GM21367 (cell line): ENCODE measurements around the gene ARNT2.

ENCODE experiments used
- ATAC-seq: cut with Tn5 transposase; IDR thresholded peaks from one replicate; pipeline ENCODE4 v1.9.1; 2021; ENCODE audit not compliant: unreplicated experiment

The ARNT2 gene

DNA sequence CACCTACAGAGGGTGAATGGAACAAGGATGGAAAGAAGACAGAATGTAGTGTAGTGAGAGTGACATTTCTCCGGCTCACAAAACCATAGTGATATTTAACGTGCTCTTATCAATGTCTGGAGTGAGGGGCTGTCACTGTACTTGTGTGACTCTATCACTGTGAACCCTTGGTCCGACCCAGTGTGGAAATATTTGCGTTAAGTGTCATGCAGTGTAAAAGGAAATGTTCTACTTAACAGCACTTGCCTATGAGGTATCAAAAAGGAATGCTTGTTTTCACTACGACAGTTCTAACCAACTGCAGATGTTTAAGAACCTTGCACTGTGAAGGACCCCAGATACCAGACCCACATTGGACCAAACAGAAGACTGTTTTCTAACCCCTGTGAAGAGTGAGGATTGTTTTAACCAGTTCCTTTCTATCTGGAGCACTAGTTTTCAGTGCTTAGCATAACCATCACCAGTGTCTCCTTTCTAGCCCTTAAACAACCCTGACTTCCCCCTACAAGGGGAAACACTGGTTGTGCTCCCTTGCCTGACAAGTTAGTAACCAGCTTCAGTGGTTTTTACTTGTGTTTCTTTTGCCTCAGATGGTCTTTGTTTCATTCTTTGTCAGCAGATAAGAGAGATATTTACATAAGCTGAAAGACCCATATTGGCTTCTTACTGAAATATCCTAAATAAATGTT is 146.2 kb downstream of the ARNT2 start:
- ATAC-seq, result no peak

GRCh38 chr15:80550908-80551260 is 146.7 kb downstream of the ARNT2 start:
- ATAC-seq, result no peak

GRCh38 chr15:80551348-80551747 is 147.2 kb downstream of the ARNT2 start:
- no peak for ATAC-seq

GRCh38 chr15:80554560-80554959 is 150.4 kb downstream of the ARNT2 start:
- ATAC-seq, result no peak

- no peak for ATAC-seq
Measured at GRCh38 chr15:80556694-80557367, 152.6 kb downstream of the ARNT2 start.

DNA sequence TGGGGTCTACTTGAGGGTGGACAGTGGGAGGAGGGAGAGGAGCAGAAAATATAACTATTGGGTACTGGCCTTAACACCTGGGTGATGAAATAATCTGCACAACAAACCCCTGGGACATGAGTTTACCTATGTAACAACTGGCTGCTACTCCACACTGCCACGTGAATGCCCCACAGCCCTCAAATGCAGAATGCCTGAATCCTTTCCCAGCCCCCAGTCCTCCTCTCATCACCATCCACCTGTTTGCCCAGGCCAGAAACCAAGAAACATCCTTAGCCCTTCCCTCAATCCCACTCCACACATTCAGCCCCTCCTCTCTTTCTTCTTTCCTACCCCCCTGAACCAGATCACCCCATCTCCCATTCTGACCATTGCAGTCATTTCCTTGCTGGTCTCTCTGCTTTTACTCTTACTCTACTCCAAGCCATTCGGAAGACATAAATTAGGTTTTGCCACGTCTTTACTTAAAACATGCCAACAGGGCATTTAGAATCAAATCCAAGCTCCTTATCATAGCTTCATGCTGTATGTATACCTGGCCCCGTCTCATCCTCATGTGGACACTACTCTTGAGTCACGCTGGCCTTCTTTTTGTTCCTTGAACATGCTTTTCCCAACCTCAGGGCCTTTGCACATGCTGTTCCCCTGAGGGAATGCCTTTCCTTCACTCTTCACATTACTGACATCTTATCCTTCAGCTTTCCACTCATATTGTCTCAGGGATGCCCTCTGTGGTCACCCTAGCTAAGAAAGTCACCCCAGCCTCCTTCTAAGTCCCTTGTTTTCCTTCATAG is 153.5 kb downstream of the ARNT2 start:
- ATAC-seq, result no peak

DNA sequence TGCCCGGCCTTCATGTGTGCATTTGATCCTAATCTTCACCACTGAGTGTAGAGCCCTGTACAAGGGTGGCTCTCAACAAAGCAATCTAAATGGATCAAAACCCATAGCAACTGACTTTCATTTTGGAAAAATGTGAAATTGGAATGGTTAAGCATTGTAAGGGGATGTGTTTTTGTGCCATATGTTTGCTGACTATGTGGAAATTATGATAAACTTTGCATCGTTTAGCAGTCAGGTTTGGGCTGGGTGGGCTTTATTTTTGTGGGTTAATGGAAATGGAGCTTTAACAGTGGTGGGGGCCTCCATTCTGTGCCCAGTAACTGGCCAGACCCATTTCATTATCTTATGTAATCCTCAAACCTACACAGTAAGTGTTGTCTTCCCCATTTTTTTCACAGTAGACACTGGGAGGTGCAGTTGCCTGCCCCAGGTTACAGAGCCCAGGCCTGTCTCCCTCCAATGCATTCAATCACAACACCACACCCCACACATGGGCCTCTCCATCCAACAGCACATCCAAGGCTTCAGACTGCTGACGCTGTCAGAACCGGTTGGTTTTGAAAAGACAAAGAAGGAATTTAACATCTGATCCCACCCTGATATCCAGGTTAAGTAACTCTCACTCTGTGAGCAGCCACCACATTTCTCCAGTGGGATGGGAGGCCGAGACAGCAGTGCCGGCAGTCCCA is 154.6 kb downstream of the ARNT2 start:
- no peak for ATAC-seq

GRCh38 chr15:80559320-80559693 is 155.1 kb downstream of the ARNT2 start:
- ATAC-seq, result no peak

DNA sequence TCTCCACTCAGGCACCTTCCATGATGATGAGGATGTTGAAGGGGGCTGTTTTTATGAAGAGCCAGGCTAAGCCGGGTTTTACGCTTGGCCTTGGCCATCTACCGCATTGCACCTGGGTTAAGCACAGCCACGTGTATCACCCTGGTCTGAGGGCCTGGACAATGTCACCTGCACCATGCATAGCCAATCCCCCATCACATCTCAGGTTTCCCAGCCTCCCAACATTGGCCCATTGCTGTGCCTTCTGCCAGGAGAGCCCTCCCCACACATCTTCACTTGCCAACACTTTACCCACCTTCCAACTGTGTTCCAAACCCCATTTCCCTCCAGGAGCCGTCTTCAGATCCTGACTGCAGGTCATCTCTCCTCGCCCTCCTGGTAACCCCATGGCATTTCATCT is 155.6 kb downstream of the ARNT2 start:
- no peak for ATAC-seq

GRCh38 chr15:80560601-80561400 is 156.6 kb downstream of the ARNT2 start:
- ATAC-seq, result no peak

GRCh38 chr15:80561500-80561899 is 157.3 kb downstream of the ARNT2 start:
- ATAC-seq, result no peak

DNA sequence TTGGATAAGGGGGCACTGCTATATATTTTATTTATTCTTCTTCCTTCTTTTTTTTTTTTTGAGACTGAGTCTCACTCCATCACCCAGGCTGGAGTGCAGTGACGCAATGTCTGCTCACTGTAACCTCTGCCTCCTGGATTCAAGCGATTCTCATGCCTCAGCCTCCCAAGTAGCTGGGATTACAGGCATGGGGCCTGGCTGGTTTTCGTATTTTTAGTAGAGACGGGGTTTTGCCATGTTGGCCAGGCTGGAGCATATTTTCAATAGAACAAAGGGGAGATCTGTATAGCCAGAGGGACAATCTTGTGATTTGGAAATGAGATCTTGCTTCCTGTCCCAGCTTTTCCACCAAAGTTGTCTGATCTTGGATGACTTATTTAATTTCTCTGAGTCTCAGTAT is 157.9 kb downstream of the ARNT2 start:
- ATAC-seq, result no peak

GRCh38 chr15:80562846-80563245 is 158.7 kb downstream of the ARNT2 start:
- ATAC-seq, result no peak

- no peak for ATAC-seq
Measured at GRCh38 chr15:80563372-80563997, 159.3 kb downstream of the ARNT2 start.

DNA sequence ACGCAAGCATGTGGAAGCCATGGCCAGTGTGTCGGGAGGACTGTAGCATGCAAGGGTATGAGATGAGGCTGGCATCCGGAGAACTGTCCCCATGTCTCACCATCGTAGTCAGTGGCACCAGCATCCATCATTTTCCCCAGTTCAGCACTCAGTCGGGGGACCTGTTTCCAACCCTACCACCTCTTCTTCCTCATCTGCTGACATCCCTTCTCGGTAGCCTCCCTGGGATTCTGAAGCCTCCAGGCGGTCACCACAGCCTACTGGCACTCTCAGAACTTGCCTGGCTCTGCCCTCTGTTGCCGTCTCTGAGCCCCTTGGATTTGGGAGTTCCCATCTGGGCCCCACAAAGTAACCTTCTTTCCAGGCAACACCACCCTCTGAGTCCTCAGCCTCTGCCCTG is 159.9 kb downstream of the ARNT2 start:
- no peak for ATAC-seq

GRCh38 chr15:80565398-80565797 is 161.2 kb downstream of the ARNT2 start:
- no peak for ATAC-seq

GRCh38 chr15:80565988-80566387 is 161.8 kb downstream of the ARNT2 start:
- ATAC-seq, result no peak

DNA sequence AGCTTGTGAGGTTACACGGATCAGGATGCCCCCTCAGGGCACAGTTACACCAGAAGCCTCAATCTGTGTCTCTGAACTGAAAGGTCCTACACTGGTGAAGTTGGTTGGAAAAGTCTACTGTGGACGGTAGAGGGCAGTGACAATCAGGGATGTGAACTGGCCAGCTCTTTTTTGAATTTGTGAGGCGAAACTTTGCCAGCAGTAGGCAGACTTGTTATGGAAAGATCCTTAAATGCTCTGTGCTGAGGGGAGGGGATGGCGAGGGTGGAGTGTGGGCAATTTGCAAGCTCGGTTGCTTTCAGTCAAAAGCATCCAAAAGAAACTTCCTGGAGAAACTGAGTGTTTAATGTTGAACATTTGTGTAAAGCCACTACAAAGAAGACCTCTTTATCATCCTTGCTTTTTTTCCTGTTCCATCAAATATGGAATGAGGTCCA is 163.6 kb downstream of the ARNT2 start:
- no peak for ATAC-seq

DNA sequence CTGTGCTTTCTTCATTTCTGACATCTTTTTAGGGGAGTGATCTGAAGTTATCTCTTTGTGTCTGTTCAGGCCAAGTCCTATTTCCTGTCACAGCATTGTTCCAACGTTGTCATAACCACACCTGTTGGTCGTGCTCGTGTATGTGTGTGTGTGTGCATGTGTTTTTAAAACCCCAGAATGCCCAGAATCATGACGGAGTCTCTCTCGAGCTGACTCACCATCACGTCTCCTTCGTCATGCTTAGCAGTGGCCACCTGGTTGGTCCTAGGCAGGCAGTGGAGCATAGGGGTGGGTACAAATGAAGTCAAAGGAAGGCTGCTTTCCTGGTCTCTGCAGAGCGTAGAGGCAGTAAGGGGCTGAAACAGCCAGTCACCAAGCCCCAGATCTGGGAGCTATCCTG is 164.1 kb downstream of the ARNT2 start:
- no peak for ATAC-seq

DNA sequence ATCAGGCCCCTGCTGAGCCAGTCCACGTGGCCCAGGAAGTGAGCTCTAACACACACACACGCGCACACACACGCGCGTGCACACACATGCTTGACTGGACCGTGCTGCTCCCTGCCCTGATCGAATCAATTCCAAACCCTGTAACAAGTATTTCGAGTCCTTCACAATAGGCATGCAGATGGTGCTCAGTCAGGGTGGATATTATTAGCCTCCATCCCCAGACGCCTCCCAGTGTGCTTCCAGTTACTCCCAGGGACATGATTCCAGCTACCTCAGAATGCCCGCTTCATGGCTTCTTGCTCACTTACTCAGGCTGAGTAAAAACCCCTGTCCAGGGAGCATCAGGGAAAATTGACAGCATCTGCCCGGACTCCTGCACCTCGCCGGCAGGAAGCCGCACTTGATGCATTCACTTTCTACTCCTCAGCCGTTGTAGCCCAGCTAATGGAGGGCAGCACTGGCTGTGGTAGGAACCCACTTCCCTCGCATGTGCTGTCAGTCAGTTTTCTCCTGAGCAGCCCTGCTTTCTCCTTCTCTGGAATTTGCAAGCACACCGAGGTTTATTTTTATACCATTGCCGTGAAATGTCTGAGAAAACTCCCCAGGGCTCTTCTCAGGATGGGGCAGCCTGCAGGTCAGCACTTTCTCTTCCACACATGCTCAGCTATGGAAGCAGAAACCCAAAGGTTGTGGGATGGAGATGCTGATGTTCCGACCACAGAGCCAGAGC is 164.9 kb downstream of the ARNT2 start:
- ATAC-seq, result no peak
